K562 (cell line): ENCODE measurements around the gene DNAJC6. TPM values are rescaled to one million over a fixed set of nuclear protein-coding genes. Genes with fewer than 3 reads are reported as not detected.

ENCODE experiments used
- ARID1B ChIP-seq: fragments of 450-650 bp; IDR thresholded peaks from 2 replicates; pipeline ENCODE4 v1.6.1; 2016; ENCODE audit warnings: antibody characterized with exemption, mild to moderate bottlenecking, inconsistent platforms
- CEBPB ChIP-seq: fragments of 450-650 bp; IDR thresholded peaks from 2 replicates; pipeline ENCODE4 v1.6.1; 2016; ENCODE audit warnings: missing genetic modification characterization, missing compliant biosample characterization
- CREM ChIP-seq: IDR thresholded peaks from 2 replicates; pipeline ENCODE4 v1.6.1; 2014; ENCODE audit warnings: antibody characterized with exemption, low read depth
- CXXC5 ChIP-seq: fragments of 250-450 bp; sonication (Bioruptor Pico); IDR thresholded peaks from 2 replicates; pipeline ENCODE4 v1.8.0; 2022; ENCODE audit warnings: inconsistent platforms, mild to moderate bottlenecking, moderate library complexity
- HDGF ChIP-seq: fragments of 450-650 bp; IDR thresholded peaks from 2 replicates; pipeline ENCODE4 v1.6.1; 2016
- JUND ChIP-seq, 2 experiments: IDR thresholded peaks; 2 replicates in 1 of 2; 3 replicates in 1 of 2; pipeline ENCODE4 v1.6.1; 2011; ENCODE audit warnings: borderline replicate concordance in 2 of 2, low read depth in 2 of 2, low read length in 2 of 2, improper control_type of control experiment in 1 of 2, missing biosample characterization in 1 of 2, missing genetic modification characterization in 1 of 2, missing genetic modification reagents in 1 of 2
- KDM2B ChIP-seq: fragments of 250-450 bp; sonication (Bioruptor Pico); IDR thresholded peaks from 2 replicates; pipeline ENCODE4 v1.8.0; 2021; ENCODE audit warnings: mild to moderate bottlenecking, moderate library complexity
- MECOM ChIP-seq: fragments of 250-450 bp; sonication (Bioruptor Pico); IDR thresholded peaks from 2 replicates; pipeline ENCODE4 v1.8.0; 2022; ENCODE audit warnings: inconsistent platforms
- MGA ChIP-seq: fragments of 450-650 bp; IDR thresholded peaks from 2 replicates; pipeline ENCODE4 v1.6.1; 2016; ENCODE audit warnings: mild to moderate bottlenecking, moderate library complexity
- RBM14 ChIP-seq: fragments of 200-400 bp; formaldehyde crosslinking; IDR thresholded peaks from 2 replicates; pipeline ENCODE4 v1.6.1; 2018; ENCODE audit warnings: low read depth, mild to moderate bottlenecking, low read length, moderate library complexity, borderline replicate concordance; ENCODE audit not compliant: insufficient read depth
- RNF2 ChIP-seq: sonication (generic); IDR thresholded peaks from 2 replicates; pipeline ENCODE4 v1.6.1; 2016
- SMARCA4 ChIP-seq: fragments of 450-650 bp; IDR thresholded peaks from 2 replicates; pipeline ENCODE4 v1.6.1; 2016
- U2AF2 ChIP-seq: fragments of 200-400 bp; formaldehyde crosslinking; optimal IDR thresholded peaks from 2 replicates; pipeline ENCODE3; 2017; ENCODE audit warnings: low read depth, mild to moderate bottlenecking, low read length
- polyA plus RNA-seq, 8 experiments: library from polyadenylated mRNA; depleted of rRNA in 4 of 8; stranded (reverse) in 5 of 8; unstranded in 3 of 8; fragments of >200 nt; fragmentation: Nextera tagmentation in 2 of 8; fragmentation: Illumina TruSeq in 1 of 8; extraction: Ambion mirVana in 2 of 8; extraction: Trizol in 1 of 8; gene quantifications; 2 replicates each; pipeline versions ENCODE4 v1.2.1 to v1.2.3, GENCODE V29; 2011 to 2014; ENCODE audit warnings: inconsistent platforms in 1 of 8, missing spikeins in 1 of 8
- total RNA-seq, 7 experiments: library from RNA; depleted of rRNA in 6 of 7; stranded (reverse); fragments of >200 nt in 6 of 7; fragmentation: Illumina TruSeq in 2 of 7; extraction: Trizol in 2 of 7; gene quantifications; 2 replicates each; pipeline versions ENCODE4 v1.2.1 to v1.2.3, GENCODE V29; 2011 to 2021; ENCODE audit warnings: low replicate concordance in 1 of 7
- TF ChIP-seq, protein P1 (sequence below): fragments of 450-650 bp; IDR thresholded peaks from 2 replicates; pipeline ENCODE4 v1.7.1; 2018; ENCODE audit warnings: mild to moderate bottlenecking, low read depth; ENCODE audit not compliant: partially characterized antibody

Gene DNAJC6
- total and polyA plus RNA-seq, 9 of the 15 experiments (the other 6 are each of a cell fraction or from before 2014, with no cell fraction given): 6.7 to 78.7 (median 28.0) TPM

- TF ChIP-seq, protein P1, sequence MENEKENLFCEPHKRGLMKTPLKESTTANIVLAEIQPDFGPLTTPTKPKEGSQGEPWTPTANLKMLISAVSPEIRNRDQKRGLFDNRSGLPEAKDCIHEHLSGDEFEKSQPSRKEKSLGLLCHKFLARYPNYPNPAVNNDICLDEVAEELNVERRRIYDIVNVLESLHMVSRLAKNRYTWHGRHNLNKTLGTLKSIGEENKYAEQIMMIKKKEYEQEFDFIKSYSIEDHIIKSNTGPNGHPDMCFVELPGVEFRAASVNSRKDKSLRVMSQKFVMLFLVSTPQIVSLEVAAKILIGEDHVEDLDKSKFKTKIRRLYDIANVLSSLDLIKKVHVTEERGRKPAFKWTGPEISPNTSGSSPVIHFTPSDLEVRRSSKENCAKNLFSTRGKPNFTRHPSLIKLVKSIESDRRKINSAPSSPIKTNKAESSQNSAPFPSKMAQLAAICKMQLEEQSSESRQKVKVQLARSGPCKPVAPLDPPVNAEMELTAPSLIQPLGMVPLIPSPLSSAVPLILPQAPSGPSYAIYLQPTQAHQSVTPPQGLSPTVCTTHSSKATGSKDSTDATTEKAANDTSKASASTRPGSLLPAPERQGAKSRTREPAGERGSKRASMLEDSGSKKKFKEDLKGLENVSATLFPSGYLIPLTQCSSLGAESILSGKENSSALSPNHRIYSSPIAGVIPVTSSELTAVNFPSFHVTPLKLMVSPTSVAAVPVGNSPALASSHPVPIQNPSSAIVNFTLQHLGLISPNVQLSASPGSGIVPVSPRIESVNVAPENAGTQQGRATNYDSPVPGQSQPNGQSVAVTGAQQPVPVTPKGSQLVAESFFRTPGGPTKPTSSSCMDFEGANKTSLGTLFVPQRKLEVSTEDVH: no peak
- TF ChIP-seq MECOM (CRISPR knock-in tag): 0 out of 2 replicates have a peak, but pooled peaks have one; percentile 19
- peak; percentile 63 for TF ChIP-seq CEBPB (tag)
- peak; percentile 23; the same call in 1 of the 2 replicates for TF ChIP-seq ARID1B
- no peak for TF ChIP-seq RNF2
- TF ChIP-seq JUND (IDR thresholded peaks at IDR 0.05; ENCODE audit: borderline replicate concordance, low read depth, low read length): no peak
- peak; percentile 32; the same call in 1 of the 3 replicates for TF ChIP-seq JUND (tag; IDR thresholded peaks at IDR 0.05; ENCODE audit: borderline replicate concordance, low read depth, low read length)
- no peak for TF ChIP-seq RBM14
- TF ChIP-seq MGA: no peak
- TF ChIP-seq CREM: peak; percentile 30; the same call in 1 of the 2 replicates
- TF ChIP-seq CXXC5: no peak
- TF ChIP-seq SMARCA4: no peak
- no peak for TF ChIP-seq U2AF2
- TF ChIP-seq HDGF: peak; percentile 50; the same call in 1 of the 2 replicates
- no peak for TF ChIP-seq KDM2B (CRISPR knock-in tag)
- TF ChIP-seq, all 486 proteins: peak for 18
These were observed 6.9 kb downstream of the DNAJC6 start (continued) for GRCh38 chr1:65316233-65316632.
